ENCODE measurements around the gene TIMP3.

DNA sequence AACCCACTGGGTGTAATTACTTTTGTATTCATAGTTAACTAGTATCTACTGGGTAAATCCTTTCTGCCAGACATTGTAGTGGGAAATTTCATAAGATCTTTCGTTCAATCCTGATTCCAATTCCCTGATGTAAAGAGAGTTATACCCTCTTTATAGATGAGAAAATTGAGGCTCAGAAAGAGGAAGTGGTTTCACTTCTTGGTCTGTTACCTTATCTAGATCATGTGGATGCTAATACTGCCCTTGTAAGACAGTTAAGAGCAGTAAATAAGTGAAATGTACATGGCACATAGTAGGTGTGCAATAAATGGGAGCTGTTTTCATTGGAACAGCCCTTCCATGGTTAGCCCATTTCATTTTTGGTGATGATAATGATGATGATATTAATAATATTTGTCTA, 46.7 kb downstream of the TIMP3 start:
- TF ChIP-seq ZNF274 (IDR thresholded peaks at IDR 0.05; ENCODE audit: low read depth, low read length): no peak
- no peak for TF ChIP-seq YY1 (IDR thresholded peaks at IDR 0.05; ENCODE audit: insufficient read depth, insufficient read length)
- no peak for TF ChIP-seq SUZ12 (IDR thresholded peaks at IDR 0.05; ENCODE audit: extremely low read depth, insufficient read depth, insufficient read length)
